GM21381 (cell line): ENCODE measurements around the gene TUFT1.
A peak's percentile ranks its signal among the peaks of the same experiment; 100 is the strongest.
"Not testable (repeated sequence)": the region's sequence is repeated elsewhere in the genome, so short reads cannot be mapped to it uniquely, and the experiment has no call there.

Experiments used
- ATAC-seq: cut with Tn5 transposase; IDR thresholded peaks from one replicate; pipeline ENCODE4 v1.9.1; 2021; ENCODE audit warnings: mild to moderate bottlenecking, moderate library complexity; ENCODE audit not compliant: unreplicated experiment

TUFT1 gene

DNA sequence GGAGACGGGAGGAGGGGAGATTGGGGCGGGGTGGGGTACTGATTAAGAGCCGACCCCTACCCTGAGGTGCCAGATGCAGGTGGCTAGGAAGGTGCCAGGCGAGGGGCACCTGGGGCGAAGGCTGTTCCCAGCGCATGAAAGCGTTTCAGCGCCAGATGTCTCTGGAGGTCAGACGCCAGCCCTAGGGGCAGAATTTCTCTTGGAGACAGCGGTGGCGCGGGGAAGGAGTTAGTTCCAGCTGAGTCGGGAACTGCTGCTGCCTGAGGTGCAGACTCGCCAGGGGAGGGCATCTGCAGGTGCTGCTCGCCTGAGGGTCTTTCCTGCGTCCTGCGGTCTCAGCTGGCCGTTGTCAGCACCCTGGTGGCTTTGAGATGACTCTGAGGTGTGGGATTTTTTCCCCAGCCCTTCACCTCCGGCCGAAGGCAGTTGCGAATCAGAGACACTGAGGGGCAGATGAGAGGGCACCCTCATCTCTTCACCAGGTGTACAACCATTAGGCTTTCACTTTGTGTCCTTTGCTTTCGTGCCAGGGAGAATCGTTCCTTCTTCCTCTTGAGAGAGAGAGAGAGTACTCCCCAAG is 28.4 kb upstream of the TUFT1 start:
- ATAC-seq = peak; percentile 22

DNA sequence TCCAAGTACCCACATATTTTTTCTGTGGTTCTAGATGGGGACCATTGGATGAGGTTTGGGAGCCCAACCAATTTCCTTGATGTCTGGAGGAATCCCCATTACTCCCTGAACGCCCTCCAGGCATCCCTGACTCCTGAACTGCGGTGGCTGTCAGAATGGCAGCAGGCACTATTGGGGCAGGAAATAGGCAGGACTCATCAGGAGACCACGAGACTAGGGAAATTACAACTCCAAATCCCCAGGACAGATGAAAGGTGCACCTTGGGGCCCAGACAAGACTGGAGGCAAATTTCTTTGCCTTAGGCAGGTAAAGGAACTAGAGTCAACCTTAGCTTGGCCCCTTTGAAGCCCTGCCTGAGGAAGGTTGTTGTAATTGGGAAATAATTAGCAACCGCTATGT is 27.8 kb upstream of the TUFT1 start:
- ATAC-seq = no peak

DNA sequence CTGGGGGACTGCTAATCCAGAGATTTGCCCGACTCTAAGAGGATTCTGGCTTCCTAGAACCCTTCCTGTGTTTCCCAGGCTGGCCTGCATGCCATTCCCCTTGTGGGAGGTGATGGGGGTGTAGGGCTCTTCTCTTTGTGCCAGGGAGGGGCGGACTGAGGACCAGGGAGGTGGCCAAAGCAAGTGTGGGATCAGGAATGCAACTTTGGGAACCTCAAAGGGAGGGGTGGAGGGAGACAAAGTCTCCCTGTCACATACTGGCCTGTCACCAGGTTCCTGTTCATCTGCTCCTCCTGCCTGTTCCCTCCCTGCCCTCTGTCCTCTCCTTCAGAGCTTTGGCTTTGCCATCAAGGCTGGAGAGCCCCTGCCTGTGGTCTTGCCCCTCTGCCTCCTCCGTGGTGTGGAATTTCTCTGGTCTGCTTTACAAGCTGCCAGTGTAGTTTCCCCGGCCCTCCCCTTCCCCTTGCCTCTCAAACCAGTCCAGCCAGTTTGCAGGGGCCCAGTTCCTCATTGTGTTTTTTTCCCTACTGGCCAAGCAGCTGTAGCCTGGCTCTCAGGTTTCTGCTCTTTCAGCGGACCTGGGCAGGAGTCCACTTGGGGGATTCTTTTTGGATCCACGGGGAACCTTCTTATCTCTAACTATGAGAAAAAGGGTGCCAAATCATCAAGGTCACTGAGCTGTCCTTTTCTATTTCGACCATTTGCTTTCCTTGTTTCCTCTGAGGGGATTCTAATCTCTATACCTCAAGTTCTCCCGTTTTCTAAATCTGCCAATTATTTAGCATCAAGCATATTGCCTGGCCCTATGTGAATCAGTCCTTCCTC is 27.1 kb upstream of the TUFT1 start:
- ATAC-seq = no peak

DNA sequence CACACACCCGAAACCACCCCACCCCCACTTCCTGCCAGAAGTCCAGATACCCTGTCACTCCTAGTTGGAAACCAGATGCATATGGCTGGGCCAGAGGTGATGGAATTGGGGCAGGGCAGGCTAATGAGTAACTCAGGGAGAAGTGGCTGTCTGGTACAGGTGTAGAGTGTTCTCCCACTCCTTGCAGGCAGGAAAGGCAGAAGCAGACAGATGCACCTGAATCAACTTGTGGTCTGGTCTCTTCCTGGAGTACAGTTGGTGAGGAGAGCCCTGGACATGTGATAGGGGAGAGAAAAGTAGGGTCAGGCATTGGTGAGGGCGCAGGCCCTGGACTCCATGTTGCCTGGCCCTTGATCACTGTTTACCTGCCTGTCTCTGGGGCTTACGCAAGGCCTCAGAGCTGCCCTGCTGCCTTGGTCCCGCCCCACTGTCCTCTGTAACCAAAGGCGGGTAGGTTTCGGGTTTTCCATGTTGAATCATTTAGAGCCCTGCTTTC is 26.4 kb upstream of the TUFT1 start:
- no peak for ATAC-seq

DNA sequence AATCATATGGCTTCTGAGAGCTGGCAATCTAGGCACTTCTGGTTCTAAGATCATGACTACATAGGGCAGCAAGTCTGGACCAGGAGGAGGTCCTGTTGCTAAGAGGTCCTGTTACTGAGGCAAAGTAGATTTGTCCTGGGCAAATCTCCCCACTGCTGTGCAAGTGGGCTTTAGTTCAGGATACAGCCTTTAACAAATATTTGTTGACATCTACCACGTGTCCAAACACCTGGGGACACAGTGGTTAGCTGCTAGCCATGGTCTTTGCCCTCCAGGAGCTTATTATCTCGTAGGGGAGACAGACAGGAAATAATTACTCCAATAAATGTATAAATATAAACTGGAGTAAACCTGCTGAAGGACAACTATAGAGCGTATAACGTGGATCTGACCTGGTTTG is 25.7 kb upstream of the TUFT1 start:
- no peak for ATAC-seq

DNA sequence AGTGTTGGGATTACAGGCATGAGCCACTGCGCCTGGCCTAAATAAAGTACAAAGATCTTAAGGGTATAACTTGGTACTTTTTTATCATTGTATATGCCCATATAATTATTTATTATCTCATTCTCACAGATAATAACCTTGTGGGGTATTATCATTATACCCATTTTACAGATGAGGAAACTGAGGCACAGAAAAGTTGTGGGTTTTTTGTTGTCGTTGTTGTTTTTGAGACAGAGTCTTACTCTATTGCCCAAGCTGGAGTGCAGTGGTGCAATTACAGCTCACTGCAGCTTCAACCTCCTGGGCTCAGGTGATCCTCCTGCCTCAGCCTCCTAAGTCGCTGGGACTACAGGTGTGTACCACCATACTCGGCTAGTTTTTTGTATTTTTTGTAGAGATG is 24.8 kb upstream of the TUFT1 start:
- no peak for ATAC-seq

DNA sequence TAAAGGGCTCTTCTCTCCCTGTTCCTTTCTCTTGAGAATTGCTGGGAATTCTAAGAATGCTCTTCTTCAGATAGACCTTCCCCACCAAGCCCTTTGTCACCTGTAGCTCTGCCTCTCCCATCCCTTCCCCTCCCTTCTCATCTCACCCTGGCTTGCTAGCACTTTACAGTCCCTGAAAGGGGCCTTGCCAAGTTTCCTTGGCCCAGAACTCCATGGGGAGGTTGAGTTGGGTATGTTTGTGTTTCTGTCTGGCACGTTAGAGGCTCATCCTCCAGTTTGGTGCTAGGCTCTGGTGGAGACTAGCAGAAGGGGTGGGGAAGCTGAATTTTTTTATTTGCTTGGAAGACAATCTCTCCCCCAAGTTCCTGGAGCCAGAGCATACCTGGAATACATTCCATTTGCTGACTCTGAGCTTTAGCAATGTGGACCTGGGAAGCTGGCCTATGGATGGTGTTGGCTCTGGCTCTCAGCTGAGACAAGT is 24.0 kb upstream of the TUFT1 start:
- ATAC-seq = no peak

DNA sequence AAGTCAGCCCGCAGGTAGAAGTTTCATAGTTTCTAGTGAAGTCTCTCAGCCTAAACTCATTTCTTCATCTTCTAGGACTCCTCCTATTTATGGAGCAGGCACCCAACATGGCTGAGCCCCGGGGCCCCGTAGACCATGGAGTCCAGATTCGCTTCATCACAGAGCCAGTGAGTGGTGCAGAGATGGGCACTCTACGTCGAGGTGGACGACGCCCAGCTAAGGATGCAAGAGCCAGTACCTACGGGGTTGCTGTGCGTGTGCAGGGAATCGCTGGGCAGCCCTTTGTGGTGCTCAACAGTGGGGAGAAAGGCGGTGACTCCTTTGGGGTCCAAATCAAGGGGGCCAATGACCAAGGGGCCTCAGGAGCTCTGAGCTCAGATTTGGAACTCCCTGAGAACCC is 21.7 kb upstream of the TUFT1 start:
- no peak for ATAC-seq

- ATAC-seq = no peak
Measured at GRCh38 chr1:151518936-151519335, 21.2 kb upstream of the TUFT1 start.

DNA sequence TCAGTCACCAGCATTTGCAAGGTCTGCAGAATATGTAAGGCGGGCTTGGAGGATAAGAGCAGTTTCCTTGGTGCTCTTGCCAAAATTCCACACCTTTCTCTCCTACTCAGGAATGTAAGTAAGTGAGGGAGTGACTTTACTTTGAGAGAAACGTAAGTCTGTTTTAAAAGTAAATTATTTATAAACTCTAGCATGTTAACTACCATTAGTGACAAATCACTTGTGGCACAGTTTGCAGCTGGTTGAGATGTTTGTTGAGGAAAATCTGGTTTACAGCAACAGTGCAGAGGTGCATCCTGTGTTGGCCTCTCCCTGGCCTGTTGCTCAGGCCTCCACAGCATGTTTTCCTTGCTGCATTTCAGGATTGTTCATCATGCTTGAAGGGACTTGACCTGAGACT is 20.4 kb upstream of the TUFT1 start:
- ATAC-seq = no peak

- ATAC-seq = no peak
Measured at GRCh38 chr1:151520359-151520758, 19.8 kb upstream of the TUFT1 start.

- not testable (repeated sequence) for ATAC-seq
Measured at GRCh38 chr1:151522427-151522826, 17.7 kb upstream of the TUFT1 start.

GRCh38 chr1:151523326-151523725 is 16.8 kb upstream of the TUFT1 start:
- ATAC-seq = no peak

DNA sequence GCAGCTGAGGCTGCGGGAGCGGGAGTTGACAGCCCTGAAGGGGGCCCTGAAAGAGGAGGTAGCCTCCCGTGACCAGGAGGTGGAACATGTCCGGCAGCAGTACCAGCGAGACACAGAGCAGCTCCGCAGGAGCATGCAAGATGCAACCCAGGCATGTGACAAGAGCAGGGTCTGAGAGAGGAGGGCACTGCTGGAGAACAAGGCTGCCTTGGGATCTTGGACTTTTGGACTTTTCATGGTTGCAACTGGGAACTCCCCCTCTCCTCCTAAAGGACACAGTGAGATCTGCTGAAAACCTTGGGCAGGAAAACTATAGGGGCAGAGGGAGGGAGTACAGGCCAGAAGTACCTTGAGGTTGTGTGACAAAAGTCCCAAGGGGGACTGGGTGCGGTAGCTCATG is 15.4 kb upstream of the TUFT1 start:
- no peak for ATAC-seq

DNA sequence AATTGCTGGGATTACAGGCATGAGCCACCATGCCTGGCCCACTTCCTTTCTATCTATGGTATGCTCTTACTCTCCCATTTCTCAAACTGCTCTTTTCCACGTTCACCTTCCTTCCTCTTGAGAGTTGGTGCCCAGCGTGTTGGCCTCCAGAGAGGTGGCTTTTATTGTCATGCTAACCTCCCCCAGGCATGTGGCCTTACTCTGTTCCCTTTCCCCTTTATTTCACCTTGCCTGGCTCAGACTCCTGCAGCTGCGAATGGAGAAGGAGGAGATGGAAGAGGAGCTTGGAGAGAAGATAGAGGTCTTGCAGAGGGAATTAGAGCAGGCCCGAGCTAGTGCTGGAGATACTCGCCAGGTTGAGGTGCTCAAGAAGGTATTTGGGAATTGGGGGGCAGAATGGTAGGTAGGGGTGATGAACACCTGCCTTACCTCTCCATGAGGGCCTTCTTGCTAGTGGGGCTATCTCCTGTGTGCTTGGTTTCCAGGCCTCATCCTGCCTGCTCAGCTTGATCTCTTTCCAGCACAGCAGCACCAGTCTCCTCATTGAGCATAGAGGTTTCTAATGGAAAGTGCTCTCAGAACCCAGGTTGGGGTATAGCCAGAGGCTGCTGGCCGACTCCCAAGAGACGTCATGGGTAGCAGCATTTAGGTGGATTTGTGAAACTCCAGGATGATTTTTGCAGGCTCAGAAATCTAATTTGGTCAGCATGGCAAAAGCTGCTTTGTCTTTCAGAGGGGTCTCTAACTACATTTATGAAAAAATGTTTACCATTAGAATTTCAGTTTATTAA is 13.2 kb upstream of the TUFT1 start:
- no peak for ATAC-seq

GRCh38 chr1:151529211-151529702 is 10.9 kb upstream of the TUFT1 start:
- no peak for ATAC-seq

DNA sequence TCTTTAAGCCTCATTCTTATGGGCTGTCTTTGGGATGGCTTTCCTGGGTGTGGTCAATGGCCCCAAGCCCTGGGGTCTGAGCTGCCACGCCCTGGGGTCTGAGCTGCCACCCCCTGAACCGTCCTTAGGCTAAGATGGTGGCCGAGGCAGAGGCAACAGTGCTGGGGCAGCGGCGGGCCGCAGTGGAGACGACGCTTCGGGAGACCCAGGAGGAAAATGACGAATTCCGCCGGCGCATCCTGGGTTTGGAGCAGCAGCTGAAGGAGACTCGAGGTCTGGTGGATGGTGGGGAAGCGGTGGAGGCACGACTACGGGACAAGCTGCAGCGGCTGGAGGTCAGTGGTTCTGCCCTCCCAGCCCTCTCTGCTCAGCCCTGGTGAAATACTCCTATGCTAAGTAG is 10.3 kb upstream of the TUFT1 start:
- ATAC-seq = no peak

DNA sequence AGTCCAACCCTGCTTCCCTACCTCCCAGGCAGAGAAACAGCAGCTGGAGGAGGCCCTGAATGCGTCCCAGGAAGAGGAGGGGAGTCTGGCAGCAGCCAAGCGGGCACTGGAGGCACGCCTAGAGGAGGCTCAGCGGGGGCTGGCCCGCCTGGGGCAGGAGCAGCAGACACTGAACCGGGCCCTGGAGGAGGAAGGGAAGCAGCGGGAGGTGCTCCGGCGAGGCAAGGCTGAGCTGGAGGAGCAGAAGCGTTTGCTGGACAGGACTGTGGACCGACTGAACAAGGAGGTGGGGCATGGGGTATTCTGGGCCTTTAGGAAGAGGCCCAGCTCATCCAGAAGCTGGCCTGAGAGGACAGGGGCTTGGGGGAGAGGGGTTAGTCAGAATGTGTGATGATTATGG is 9.6 kb upstream of the TUFT1 start:
- no peak for ATAC-seq

DNA sequence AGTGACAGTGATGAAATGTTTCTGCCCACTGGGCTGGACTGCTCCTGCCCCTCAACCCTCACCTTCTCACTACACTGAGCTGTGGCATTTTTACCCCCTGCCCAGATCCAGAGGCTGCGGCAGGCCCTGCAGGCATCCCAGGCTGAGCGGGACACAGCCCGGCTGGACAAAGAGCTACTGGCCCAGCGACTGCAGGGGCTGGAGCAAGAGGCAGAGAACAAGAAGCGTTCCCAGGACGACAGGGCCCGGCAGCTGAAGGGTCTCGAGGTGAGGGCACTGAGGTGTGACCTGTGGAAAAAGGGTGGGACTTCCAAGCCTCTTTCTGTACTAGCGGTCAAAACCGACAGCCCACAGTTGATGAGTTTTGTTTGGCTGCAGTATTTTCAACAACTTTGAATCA is 6.2 kb upstream of the TUFT1 start:
- ATAC-seq = no peak

DNA sequence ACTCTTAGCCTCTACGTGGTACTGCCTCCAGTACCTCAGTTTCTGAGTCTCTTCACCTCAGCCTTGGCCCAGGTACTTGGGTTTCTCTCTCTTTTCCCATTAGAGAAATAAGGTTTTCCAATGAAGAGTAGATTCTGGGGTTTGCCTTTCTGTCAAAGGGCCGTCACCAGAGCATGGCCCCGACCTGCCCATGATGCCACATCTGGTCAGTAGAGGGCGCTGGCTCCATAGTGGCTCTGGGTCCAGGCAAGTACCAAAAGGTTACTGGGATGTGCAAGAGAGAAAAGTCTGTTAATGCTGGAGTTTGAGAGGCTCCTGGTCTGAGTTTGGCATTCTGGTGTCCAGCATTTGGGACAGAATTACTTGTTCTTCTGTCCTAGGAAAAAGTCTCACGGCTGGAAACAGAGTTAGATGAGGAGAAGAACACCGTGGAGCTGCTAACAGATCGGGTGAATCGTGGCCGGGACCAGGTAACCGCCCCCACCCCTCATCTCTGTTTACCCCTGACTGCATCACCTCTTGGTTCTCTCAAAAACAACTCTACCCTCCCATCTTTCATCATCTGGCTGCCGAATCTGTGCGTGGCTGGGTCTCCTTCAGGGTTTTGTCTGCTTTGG is 5.3 kb upstream of the TUFT1 start:
- no peak for ATAC-seq
